Activated CD4-positive, alpha-beta T cell treated with anti-CD3 and anti-CD28 coated beads, Interleukin-10, Interleukin-2, amounts not matched to agents 100 ng/mL and 50 ng/mL, durations not matched to agents 16 hours and 8 hours (primary cell): ENCODE measurements around the gene CCDC188.

Experiments used
- DNase-seq: peaks from one replicate; pipeline ENCODE4 v3.0.0-alpha.2; 2020

Gene CCDC188

GRCh38 chr22:20184501-20185165, 33.8 kb upstream of the CCDC188 start:
- DNase-seq: no peak

GRCh38 chr22:20183823-20184222, 33.0 kb upstream of the CCDC188 start:
- DNase-seq: no peak

GRCh38 chr22:20183101-20183500, 32.2 kb upstream of the CCDC188 start:
- no peak for DNase-seq

- DNase-seq: no peak
Measured at GRCh38 chr22:20182365-20182764, 31.5 kb upstream of the CCDC188 start.

- no peak for DNase-seq
Measured at GRCh38 chr22:20181884-20182236, 31.0 kb upstream of the CCDC188 start.

- DNase-seq: no peak
Measured at GRCh38 chr22:20181194-20181883, 30.5 kb upstream of the CCDC188 start.

- DNase-seq: no peak
Measured at GRCh38 chr22:20180640-20181039, 29.8 kb upstream of the CCDC188 start.

GRCh38 chr22:20180245-20180630, 29.4 kb upstream of the CCDC188 start:
- DNase-seq: no peak

- DNase-seq: no peak
Measured at GRCh38 chr22:20179455-20180244, 28.8 kb upstream of the CCDC188 start.

GRCh38 chr22:20178915-20179227, 28.0 kb upstream of the CCDC188 start:
- no peak for DNase-seq

GRCh38 chr22:20178075-20178914, 27.4 kb upstream of the CCDC188 start:
- DNase-seq: no peak

GRCh38 chr22:20177217-20177911, 26.5 kb upstream of the CCDC188 start:
- DNase-seq: no peak

- DNase-seq: no peak
Measured at GRCh38 chr22:20176421-20177085, 25.7 kb upstream of the CCDC188 start.

- DNase-seq: no peak
Measured at GRCh38 chr22:20175597-20175900, 24.7 kb upstream of the CCDC188 start.

GRCh38 chr22:20174785-20175596, 24.1 kb upstream of the CCDC188 start:
- no peak for DNase-seq

GRCh38 chr22:20173772-20174171, 22.9 kb upstream of the CCDC188 start:
- DNase-seq: no peak

- DNase-seq: no peak
Measured at GRCh38 chr22:20173246-20173645, 22.4 kb upstream of the CCDC188 start.

GRCh38 chr22:20172141-20172613, 21.3 kb upstream of the CCDC188 start:
- no peak for DNase-seq

GRCh38 chr22:20171288-20172140, 20.7 kb upstream of the CCDC188 start:
- DNase-seq: no peak

- DNase-seq: no peak
Measured at GRCh38 chr22:20170170-20170569, 19.3 kb upstream of the CCDC188 start.
